ENCODE results near the gene STK25.

- TF ChIP-seq, protein P1, sequence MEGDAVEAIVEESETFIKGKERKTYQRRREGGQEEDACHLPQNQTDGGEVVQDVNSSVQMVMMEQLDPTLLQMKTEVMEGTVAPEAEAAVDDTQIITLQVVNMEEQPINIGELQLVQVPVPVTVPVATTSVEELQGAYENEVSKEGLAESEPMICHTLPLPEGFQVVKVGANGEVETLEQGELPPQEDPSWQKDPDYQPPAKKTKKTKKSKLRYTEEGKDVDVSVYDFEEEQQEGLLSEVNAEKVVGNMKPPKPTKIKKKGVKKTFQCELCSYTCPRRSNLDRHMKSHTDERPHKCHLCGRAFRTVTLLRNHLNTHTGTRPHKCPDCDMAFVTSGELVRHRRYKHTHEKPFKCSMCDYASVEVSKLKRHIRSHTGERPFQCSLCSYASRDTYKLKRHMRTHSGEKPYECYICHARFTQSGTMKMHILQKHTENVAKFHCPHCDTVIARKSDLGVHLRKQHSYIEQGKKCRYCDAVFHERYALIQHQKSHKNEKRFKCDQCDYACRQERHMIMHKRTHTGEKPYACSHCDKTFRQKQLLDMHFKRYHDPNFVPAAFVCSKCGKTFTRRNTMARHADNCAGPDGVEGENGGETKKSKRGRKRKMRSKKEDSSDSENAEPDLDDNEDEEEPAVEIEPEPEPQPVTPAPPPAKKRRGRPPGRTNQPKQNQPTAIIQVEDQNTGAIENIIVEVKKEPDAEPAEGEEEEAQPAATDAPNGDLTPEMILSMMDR (IDR thresholded peaks at IDR 0.05; ENCODE audit: extremely low read depth in 1 of 2, insufficient read depth in 1 of 2, low read depth in 1 of 2, low read length in 2 of 2) = no peak
- TF ChIP-seq POLR2A (IDR thresholded peaks at IDR 0.05; ENCODE audit: low read depth, low read length) = no peak
- no peak for TF ChIP-seq MAX (IDR thresholded peaks at IDR 0.05; ENCODE audit: insufficient read depth, insufficient read length)
- TF ChIP-seq EZH2 (IDR thresholded peaks at IDR 0.05; ENCODE audit: borderline replicate concordance, low read depth, low read length, severe bottlenecking) = no peak
- no peak for TF ChIP-seq POLR2AphosphoS5 (IDR thresholded peaks at IDR 0.05; ENCODE audit: insufficient read depth, low read depth, low read length)
Observed at GRCh38 chr2:241478166-241478565, 30.2 kb downstream of the STK25 start.
